Mucosa of rectum (tissue), 2 donors: ENCODE measurements around the gene CACNB4.
"Not testable (repeated sequence)": the region's sequence is repeated elsewhere in the genome, so short reads cannot be mapped to it uniquely, and the experiment has no call there.

ENCODE experiments used
- H3K27ac ChIP-seq, 2 donors: one replicate each; pipeline ENCODE4 v1.7.0; 2013; ENCODE audit warnings: inconsistent platforms in 2 of 2, low read depth in 2 of 2, low read length in 2 of 2
- H3K27me3 ChIP-seq, 2 donors: one replicate each; pipeline ENCODE4 v1.7.0; 2013; ENCODE audit warnings: low read length in 2 of 2; ENCODE audit not compliant: control insufficient read depth in 2 of 2, insufficient read depth in 2 of 2
- H3K36me3 ChIP-seq, 2 donors: one replicate each; pipeline ENCODE4 v1.7.0; 2013; ENCODE audit warnings: low read length in 2 of 2; ENCODE audit not compliant: control insufficient read depth in 2 of 2, insufficient read depth in 2 of 2
- H3K4me1 ChIP-seq, 2 donors: one replicate each; pipeline ENCODE4 v1.7.0; 2013; ENCODE audit warnings: low read length in 2 of 2, mild to moderate bottlenecking in 1 of 2; ENCODE audit not compliant: control insufficient read depth in 2 of 2, insufficient read depth in 2 of 2
- H3K4me3 ChIP-seq, 2 donors: one replicate each; pipeline ENCODE4 v1.7.0; 2013; ENCODE audit warnings: low read length in 2 of 2
- H3K9ac ChIP-seq, 2 donors: one replicate each; pipeline ENCODE4 v1.7.0; 2013; ENCODE audit warnings: low read length in 2 of 2, low read depth in 1 of 2, mild to moderate bottlenecking in 1 of 2
- H3K9me3 ChIP-seq, 2 donors: one replicate each; pipeline ENCODE4 v1.7.0; 2013; ENCODE audit warnings: low read length in 2 of 2; ENCODE audit not compliant: control insufficient read depth in 2 of 2
- donor health status: healthy.
- donor health status: Normal muscosa, but diverticular disease.

The CACNB4 gene

DNA sequence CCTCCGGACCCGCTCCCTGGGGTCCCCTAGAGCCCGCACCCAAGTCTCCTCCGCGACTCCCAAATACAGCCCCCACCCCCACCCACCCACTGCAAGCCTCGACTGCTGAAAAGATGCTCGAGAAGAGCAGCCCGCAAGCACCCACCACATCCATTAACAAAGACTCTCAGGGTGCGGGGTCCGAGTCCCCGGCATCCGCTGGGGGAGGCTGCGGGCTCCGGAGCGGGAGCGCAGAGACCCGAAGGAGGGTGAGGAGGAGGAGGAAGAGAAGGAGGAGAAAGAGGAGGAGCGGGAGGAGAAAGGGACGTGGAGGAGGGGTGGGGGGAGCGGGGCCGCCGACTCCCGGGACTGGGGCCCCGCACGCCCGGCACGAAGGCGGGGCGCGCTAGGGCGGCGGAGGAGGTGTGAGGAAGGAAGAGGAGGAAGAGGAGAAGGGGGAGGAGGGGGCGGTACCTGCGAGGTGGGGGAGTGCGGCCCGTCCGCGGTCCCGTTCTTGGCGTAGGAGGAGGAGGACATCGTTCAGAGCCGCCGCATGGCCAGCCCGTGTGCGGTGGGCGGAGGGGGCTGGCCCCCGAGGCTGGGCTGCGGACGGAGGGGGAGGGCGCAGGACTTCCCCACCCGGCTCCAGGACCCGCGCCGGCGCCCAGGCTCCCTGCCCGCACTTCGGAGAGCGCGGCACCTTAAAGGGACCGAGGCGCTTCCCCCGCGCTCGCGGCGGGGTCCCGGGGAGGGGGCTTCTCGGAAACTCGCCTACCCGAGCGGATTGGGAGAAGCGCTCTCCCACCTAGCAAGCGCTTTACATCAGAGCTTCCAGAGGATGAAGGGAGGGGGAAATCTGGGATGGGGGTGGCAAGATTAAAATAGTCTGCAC lies at the start of gene CACNB4:
Gene CACNB4, minus strand, starts transcription at position 549 of the 871 bp plus-strand sequence.
- H3K27me3 ChIP-seq = peaks cover 27 to 37% of the 10 kb centered on the region in 2 donors
- H3K27ac ChIP-seq = no peak within 1 kb of the TSS
- no peaks in the 10 kb centered on the region for H3K9me3 ChIP-seq
- peak within 1 kb of the TSS; percentile 55 to 69 for H3K4me3 ChIP-seq
- no peaks in the 10 kb centered on the region for H3K36me3 ChIP-seq
- H3K4me1 ChIP-seq = peaks cover 9 to 14% of the 10 kb centered on the region in 2 donors
- no peak within 1 kb of the TSS for H3K9ac ChIP-seq

- Histone ChIP-seq H3K27me3 (no peaks in the 10 kb centered on the region), H3K4me3 (no peak overlapping the region), H3K9ac (no peak overlapping the region), H3K27ac (no peak overlapping the region), H3K9me3 (no peaks in the 10 kb centered on the region), H3K36me3 (peaks cover 0 to 2% of the 10 kb centered on the region in 2 donors), H3K4me1 (peaks cover 0 to 3% of the 10 kb centered on the region in 2 donors)
Observed at GRCh38 chr2:152134488-152135280, 35.8 kb upstream of the CACNB4 start.

DNA sequence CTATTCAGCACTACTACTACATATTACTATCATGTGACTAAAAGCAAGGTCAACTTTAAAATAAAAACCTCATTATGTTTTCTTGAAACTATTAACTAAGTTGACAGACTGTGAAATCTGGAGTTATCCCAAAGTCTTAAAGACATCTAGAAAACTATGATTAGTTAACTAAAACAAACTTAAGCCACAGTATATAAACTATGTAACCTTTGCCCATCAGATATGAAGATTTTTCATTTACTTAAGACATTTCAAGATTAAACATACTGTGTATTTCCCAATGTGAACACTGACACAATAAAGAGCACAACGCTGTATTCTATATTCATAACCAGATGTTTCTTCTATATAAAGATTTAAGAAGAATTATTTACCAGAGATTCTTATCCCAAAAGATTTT lies 33.5 kb upstream of the CACNB4 start:
- no peaks in the 10 kb centered on the region for H3K9me3 ChIP-seq
- no peaks in the 10 kb centered on the region for H3K27me3 ChIP-seq
- H3K9ac ChIP-seq = no peak overlapping the region
- no peak overlapping the region for H3K4me3 ChIP-seq
- peaks cover 0 to 3% of the 10 kb centered on the region in 2 donors for H3K4me1 ChIP-seq
- H3K27ac ChIP-seq = no peak overlapping the region
- peaks cover 2 to 3% of the 10 kb centered on the region in 2 donors for H3K36me3 ChIP-seq

DNA sequence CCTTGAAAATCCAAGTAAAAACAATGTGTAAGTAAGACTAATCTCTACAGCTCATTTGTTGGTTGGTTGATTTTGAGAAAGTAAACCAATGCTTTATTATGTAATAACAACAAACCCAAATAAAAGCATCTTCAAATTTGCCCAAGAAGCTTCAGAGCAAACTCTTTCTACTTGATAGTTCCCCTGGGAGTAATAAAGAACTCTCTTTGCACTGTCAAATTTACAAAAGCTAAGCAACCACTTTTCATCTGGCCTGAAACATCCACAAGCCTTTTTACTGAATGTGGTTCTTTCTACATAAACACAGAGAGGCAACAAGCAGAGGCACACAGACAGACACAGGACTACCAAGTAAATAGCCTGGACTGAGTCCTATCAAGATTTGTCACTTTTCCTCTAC lies 28.8 kb upstream of the CACNB4 start:
- Histone ChIP-seq H3K4me1 (peaks cover 0 to under 1% of the 10 kb centered on the region in 2 donors), H3K27me3 (no peaks in the 10 kb centered on the region), H3K27ac (no peak overlapping the region), H3K9ac (no peak overlapping the region), H3K9me3 (no peaks in the 10 kb centered on the region), H3K4me3 (no peak overlapping the region), H3K36me3 (peaks cover 7 to 12% of the 10 kb centered on the region in 2 donors)

GRCh38 chr2:152126664-152127063 lies 27.8 kb upstream of the CACNB4 start:
- Histone ChIP-seq H3K9me3 (no peaks in the 10 kb centered on the region), H3K27ac (no peak overlapping the region), H3K36me3 (peaks cover 7 to 12% of the 10 kb centered on the region in 2 donors), H3K4me1 (no peaks in the 10 kb centered on the region), H3K9ac (no peak overlapping the region), H3K27me3 (no peaks in the 10 kb centered on the region), H3K4me3 (no peak overlapping the region)

DNA sequence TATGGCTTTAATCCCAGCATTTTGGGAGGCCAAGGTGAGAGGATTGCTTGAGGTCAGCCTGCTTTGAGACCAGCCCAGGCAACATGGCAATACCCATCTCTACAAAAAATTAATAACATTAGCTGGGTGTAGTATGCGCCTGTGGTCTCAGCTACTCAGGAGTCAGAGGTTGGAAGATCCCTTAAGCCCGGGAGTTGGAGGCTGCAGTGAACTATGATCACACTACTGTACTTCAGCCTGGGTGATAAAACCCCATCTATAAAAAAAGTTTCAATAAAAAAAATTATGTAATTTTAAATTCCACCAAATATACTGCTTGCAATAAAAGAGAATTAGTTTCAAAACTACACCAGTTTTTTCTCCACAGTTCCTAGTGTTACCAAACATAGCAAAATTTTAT lies 23.3 kb upstream of the CACNB4 start:
- Histone ChIP-seq H3K27me3 (no peaks in the 10 kb centered on the region), H3K9ac (no peak overlapping the region), H3K27ac (no peak overlapping the region), H3K4me1 (no peaks in the 10 kb centered on the region), H3K36me3 (peaks cover 14 to 21% of the 10 kb centered on the region in 2 donors), H3K9me3 (no peaks in the 10 kb centered on the region), H3K4me3 (no peak overlapping the region)

GRCh38 chr2:152120430-152120829 lies 21.6 kb upstream of the CACNB4 start:
- Histone ChIP-seq H3K9ac (no peak overlapping the region), H3K9me3 (no peaks in the 10 kb centered on the region), H3K27ac (no peak overlapping the region), H3K4me1 (no peaks in the 10 kb centered on the region), H3K36me3 (peaks cover 14 to 21% of the 10 kb centered on the region in 2 donors), H3K27me3 (no peaks in the 10 kb centered on the region), H3K4me3 (no peak overlapping the region)

DNA sequence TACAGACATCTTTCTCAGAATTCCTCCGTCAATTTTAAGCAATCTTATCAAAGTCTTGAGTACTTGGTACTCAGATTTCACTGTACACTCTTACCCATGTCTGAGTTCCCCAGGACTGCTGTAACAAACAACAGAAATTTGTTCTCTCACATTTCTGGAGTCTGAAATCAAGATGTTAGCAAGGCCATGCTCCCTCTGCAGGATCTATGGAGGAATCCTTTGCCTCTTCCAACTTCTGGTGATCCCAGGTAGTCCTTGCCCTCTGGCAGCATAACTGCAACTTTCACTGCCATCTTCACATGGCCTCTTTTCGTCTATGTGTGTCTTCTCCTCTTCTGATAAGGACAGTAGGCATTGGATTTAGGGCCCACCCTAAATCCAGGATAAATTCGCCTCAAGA lies 17.1 kb upstream of the CACNB4 start:
- H3K27ac ChIP-seq = no peak overlapping the region
- H3K36me3 ChIP-seq = peaks cover 5 to 16% of the 10 kb centered on the region in 2 donors
- H3K27me3 ChIP-seq = no peaks in the 10 kb centered on the region
- no peaks in the 10 kb centered on the region for H3K4me1 ChIP-seq
- no peak overlapping the region for H3K4me3 ChIP-seq
- H3K9ac ChIP-seq = no peak overlapping the region
- H3K9me3 ChIP-seq = no peaks in the 10 kb centered on the region

DNA sequence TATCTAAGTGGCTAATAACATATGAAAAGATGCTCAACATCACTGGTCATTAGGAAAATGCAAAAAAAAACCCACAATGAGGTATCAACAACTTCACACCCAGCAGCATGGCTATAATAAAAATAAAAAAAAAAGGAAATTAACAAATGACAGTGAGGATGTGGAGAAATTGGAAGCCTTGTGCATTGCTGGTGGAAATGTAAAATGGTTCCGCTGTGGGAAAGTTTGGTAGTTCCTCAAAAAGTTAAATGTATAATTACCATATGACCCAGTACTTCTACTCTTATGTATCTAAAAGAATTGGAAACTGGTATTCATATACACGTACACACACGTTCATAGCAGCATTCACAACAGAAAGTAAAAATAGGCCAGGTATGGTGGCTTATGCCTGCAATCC lies 15.5 kb upstream of the CACNB4 start:
- no peaks in the 10 kb centered on the region for H3K27me3 ChIP-seq
- H3K36me3 ChIP-seq = peaks cover 0 to 5% of the 10 kb centered on the region in 2 donors
- no peak overlapping the region for H3K4me3 ChIP-seq
- H3K4me1 ChIP-seq = no peaks in the 10 kb centered on the region
- no peaks in the 10 kb centered on the region for H3K9me3 ChIP-seq
- no peak overlapping the region for H3K27ac ChIP-seq
- no peak overlapping the region for H3K9ac ChIP-seq

DNA sequence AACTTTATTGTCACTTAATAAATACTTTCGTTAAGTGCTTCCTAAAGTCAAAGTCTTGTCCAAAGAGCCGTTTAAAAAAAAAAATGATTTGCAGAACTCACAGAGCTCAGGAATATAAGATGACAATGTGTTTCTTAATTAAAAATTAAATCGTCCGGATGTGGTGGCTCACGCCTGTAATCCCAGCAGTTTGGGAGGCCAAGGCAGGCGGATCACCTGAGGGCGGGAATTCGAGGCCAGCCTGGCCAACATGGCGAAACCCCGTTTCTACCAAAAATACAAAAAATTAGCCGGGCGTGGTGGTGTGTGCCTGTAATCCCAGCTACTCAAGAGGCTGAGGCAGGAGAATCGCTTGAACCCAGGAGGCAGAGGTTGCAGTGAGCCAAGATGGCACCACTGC lies 8.3 kb upstream of the CACNB4 start:
- H3K9me3 ChIP-seq, H3K9ac ChIP-seq, H3K4me3 ChIP-seq, H3K36me3 ChIP-seq, H3K27me3 ChIP-seq, H3K27ac ChIP-seq, H3K4me1 ChIP-seq: not testable (repeated sequence)
